HG02763 (cell line): ENCODE data around the gene RGP1.

ENCODE experiments used
- ATAC-seq: cut with Tn5 transposase; IDR thresholded peaks from one replicate; pipeline ENCODE4 v1.9.1; 2021; ENCODE audit warnings: mild to moderate bottlenecking, moderate library complexity; ENCODE audit not compliant: unreplicated experiment

The RGP1 gene

DNA sequence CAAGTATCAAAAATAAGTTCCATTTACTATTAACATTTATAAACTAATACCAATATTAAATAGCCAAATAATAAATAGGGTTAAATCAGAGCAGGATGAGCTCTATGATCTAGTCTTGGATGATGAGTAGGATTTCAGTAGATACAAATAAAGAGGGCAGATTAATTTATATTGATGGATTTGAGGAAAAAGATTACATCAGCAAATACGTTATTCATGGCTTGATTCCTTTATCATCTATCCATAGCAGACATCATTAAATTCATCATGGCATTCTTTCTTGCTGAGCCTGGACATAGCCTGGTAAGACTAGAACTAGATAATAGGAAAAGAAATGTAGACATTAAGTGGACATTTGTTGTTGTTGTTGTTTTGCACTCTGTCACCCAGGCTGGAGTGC is 18.4 kb downstream of the RGP1 start:
- ATAC-seq: no peak

- no peak for ATAC-seq
Observed at GRCh38 chr9:35769763-35770162, 20.7 kb downstream of the RGP1 start.

GRCh38 chr9:35771075-35771433 is 22.0 kb downstream of the RGP1 start:
- no peak for ATAC-seq

DNA sequence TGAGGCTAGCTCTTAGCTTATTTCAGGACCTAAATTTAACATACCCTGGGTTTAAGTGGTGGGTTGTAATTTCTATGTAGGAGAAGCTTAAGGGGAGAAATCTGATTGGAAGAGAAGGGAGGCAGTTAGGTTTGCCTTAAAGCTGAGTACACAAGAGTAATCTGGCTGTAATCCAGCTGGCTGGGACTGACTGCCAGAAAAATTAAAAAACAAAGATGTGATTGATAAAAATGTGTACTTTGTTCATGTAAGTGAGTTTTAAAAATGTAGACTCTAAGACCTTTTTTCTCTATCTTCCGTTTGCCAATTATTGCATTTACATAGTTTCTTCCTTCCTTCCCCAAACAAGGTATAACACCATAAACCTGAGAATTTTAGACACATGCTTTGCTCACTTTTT is 22.4 kb downstream of the RGP1 start:
- no peak for ATAC-seq

DNA sequence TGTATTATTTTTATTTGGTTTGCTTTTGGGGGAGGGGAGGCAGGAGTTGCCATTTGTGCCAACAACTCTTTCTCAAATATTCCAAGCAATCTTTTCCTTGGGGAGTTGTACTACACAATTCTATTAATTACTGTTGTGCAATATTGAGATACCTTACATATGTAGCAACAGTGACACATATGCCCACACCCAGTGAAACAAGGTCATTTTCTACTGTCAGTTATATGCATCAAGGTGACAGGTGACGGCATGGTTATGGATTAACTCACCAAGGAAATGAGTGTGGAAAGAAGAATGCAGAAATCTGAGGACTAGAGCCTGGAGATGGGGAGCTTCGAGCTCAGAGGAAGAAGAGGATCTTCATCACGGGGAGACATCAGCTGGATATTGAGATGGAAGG is 22.9 kb downstream of the RGP1 start:
- no peak for ATAC-seq

DNA sequence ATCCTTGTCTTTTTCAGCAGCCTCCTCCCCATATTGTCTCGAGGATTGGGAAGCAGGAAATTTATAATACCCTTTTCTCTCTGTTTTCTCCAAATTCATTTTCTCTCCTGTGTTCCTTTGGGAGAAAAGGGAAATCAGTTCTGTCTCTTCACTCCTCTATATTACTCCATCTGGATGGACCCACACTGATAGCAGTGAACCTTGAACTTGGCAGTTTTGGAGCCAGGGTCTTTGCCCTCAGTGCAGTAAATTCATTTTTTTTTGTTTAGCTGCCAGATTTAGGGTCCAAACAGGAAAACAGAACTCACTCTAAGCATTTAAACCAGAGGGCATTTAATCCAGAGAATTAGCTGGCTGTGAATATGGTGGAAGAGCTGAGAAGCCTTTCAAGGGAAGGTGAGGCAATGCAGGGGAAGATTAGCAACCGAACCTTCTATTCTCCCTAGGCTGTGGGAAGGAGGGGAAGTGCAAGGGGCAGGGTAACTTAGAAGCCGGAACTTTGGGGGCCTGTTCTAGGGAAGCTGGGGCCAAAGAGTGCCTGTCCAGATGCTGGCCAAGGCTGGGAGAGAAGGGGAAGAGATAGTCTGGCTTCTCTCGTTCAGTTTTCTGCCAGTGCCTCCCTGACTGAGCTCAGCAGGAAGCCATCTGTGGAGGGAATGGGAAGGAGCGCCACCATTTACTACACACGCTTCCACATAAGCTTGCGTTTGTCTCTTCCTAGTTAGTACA is 26.0 kb downstream of the RGP1 start:
- no peak for ATAC-seq

- no peak for ATAC-seq
Observed at GRCh38 chr9:35776018-35776417, 26.9 kb downstream of the RGP1 start.

GRCh38 chr9:35778496-35778895 is 29.4 kb downstream of the RGP1 start:
- no peak for ATAC-seq

DNA sequence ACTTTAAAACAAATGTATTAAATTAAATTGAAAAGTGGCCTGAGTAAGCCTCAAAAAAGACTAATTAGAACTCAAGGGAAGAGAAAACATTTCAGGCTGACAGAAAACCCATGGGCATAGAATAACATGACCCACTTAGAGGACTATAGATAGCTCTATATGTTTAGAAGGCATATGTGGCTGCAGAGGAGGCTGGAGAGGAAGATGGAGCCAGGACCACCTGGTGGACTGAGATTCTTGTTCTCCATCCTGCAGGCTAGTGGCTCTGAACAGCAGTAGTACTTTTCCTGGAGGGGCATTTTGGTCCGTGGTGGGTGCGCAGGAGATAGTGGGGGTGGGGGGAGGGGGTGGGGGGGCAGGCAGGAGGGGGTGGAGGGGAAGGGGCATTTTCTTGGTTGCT is 32.0 kb downstream of the RGP1 start:
- ATAC-seq: no peak

- no peak for ATAC-seq
Observed at GRCh38 chr9:35783418-35783817, 34.3 kb downstream of the RGP1 start.

- no peak for ATAC-seq
Observed at GRCh38 chr9:35789541-35789940, 40.5 kb downstream of the RGP1 start.

DNA sequence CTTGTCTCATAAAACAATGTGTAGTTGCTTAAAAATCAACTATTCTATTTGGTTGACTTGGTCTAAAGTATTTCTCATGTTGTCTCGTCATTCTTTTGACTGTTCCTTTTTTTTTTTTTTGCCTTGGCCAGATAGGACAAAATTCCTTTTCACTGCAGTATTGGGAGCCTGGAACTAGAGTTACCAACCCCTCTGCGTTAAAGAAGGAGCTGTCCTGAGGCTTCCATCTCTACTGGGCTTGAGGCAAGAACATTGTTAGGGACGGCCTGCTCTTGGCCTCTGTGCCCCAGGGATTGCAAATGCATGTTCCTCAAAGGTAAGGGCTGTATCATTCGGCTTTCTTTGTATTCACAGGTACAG is 40.9 kb downstream of the RGP1 start:
- no peak for ATAC-seq

GRCh38 chr9:35790385-35791296 is 41.6 kb downstream of the RGP1 start:
- no peak for ATAC-seq

- no peak for ATAC-seq
Observed at GRCh38 chr9:35791297-35791921, 42.3 kb downstream of the RGP1 start, which contains the start of gene NPR2. NPR2 (plus strand) TSS chr9:35791591; CDS start chr9:35792409, 818 bp downstream.

GRCh38 chr9:35792024-35792813 is 43.1 kb downstream of the RGP1 start:
- ATAC-seq: no peak

DNA sequence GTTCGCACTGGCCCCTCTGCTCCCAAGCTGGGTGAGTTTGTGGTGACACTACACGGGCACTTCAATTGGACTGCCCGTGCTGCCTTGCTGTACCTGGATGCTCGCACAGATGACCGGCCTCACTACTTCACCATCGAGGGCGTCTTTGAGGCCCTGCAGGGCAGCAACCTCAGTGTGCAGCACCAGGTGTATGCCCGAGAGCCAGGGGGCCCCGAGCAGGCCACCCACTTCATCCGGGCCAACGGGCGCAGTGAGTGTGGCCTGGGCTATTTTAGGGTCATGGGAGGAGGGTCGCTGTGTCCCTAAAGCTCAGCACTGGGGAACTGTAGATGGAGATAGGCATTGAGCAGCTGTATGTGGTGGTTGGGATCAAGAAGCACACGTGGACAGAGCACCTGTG is 43.7 kb downstream of the RGP1 start:
- no peak for ATAC-seq

DNA sequence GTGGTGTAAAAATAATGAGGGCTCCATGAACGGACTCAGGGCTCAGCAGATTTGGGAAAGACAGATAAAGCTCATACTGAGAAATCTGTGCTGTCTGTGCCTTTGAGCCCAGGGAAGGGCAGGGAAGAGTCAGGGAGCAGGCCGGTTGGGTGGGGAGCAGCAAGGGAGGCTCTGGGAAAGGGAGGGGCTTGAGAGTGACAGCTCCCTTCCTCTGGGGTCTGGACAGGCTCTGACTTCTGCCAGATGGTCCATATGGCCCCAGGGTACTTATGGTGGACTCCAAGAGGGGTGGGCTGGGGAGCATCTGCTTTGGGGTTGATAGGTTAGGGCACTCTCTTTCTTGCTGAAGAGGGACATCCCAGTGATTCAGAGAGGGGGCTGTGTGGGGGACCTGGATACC is 44.4 kb downstream of the RGP1 start:
- ATAC-seq: no peak

- no peak for ATAC-seq
Observed at GRCh38 chr9:35795695-35796094, 46.6 kb downstream of the RGP1 start.

DNA sequence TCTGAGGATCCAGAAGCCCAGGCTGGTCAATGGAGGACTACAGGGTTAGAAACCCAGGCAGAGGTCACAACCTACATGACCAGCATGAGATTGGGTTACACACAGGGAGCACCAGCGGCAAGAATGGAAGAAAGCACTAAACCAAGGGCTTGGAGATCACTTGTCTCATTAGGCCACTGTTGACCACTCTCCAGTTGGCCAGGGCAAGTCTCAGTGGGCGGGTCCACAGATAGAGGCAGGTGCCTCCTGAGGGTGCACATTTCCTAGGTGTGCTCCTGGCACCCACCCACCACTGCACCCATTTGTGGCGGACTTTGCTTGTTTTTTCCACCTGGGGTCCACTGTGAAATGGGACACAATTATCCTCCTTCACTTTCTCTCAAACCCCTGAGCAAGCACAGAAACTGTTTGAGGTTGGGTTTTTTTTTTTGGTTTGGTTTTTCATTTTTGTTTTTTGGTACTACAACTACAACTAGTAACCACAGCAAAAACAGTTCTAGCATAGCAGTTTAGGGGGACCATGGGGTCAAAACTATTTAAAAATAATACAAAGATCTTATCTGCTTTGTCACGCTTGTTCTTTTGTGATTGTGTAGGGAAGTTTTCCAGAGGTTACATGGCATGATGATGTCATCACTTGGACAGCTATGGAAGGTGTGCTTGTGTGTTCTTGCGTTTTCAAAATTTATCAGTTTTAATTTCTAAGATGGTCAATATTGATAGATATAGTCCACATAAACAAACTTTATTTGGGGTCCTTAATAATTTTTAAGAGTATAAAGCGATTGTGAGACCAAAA is 48.4 kb downstream of the RGP1 start:
- ATAC-seq: no peak

GRCh38 chr9:35798658-35799374 is 49.7 kb downstream of the RGP1 start:
- no peak for ATAC-seq
